ENCODE measurements around the gene SLC11A1.

DNA sequence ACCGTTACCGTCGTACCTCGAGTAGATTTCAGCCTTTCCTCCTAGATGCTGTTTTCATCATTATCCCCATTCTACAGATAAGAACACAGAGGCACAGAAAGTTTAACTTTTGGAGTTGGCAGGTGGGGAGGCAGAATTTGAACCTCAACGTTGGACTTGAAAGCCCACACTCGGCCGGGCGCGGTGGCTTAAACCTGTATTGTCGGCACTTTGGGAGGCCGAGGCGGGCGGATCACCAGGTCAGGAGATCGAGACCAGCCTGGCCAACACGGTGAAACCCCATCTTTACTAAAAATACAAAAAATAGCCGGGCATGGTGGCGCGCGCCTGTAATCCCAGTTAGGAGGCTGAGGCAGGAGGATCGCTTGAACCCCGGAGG is 13.9 kb upstream of the SLC11A1 start:
- TF ChIP-seq, protein P1, sequence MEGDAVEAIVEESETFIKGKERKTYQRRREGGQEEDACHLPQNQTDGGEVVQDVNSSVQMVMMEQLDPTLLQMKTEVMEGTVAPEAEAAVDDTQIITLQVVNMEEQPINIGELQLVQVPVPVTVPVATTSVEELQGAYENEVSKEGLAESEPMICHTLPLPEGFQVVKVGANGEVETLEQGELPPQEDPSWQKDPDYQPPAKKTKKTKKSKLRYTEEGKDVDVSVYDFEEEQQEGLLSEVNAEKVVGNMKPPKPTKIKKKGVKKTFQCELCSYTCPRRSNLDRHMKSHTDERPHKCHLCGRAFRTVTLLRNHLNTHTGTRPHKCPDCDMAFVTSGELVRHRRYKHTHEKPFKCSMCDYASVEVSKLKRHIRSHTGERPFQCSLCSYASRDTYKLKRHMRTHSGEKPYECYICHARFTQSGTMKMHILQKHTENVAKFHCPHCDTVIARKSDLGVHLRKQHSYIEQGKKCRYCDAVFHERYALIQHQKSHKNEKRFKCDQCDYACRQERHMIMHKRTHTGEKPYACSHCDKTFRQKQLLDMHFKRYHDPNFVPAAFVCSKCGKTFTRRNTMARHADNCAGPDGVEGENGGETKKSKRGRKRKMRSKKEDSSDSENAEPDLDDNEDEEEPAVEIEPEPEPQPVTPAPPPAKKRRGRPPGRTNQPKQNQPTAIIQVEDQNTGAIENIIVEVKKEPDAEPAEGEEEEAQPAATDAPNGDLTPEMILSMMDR (IDR thresholded peaks at IDR 0.05) = peak in 1 of 4 experiments; percentile 4
- TF ChIP-seq POLR2AphosphoS5 (IDR thresholded peaks at IDR 0.05) = no peak
